Stimulated activated CD4-positive, alpha-beta T cell treated with anti-CD3 and anti-CD28 coated beads, Interleukin-15, amount 100 ng/mL, for 24 hours (primary cell): ENCODE measurements around the gene SLC7A8.
"Not testable (repeated sequence)": the region's sequence is repeated elsewhere in the genome, so short reads cannot be mapped to it uniquely, and the experiment has no call there.

ENCODE experiments used
- DNase-seq: peaks from one replicate; pipeline ENCODE4 v3.0.0-alpha.2; 2020

The SLC7A8 gene

DNA sequence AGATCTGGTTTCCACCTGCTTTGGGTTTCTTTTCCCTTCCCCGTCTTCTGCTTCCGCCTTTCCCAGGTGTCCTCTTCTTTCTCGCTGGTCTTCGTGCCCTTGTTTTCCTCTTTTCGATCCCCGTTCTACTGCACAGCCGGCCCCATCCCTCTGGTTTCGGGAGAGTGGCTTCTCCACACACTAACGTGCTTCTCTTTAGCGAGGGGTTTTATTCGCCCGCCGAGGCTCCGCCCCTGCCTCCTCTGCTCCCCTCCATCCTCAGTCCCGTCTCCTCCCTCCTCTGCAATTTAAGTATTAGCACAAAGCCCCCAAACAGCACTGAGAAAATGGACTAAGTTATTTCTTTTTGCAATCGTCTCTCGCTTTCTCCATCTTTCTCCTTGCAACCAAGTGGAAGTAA is at the start of gene SLC7A8:
TSS of gene SLC7A8 (minus strand) at position 182 of the 400 bp plus-strand sequence. CDS start 746 bp downstream, outside the sequence.
- peak; percentile 47 for DNase-seq

GRCh38 chr14:23232241-23232808 is 48.9 kb upstream of the SLC7A8 start:
- DNase-seq, result not testable (repeated sequence)

GRCh38 chr14:23228812-23229211 is 45.4 kb upstream of the SLC7A8 start:
- no peak for DNase-seq

- no peak for DNase-seq
Observed at GRCh38 chr14:23227566-23227965, 44.1 kb upstream of the SLC7A8 start.

DNA sequence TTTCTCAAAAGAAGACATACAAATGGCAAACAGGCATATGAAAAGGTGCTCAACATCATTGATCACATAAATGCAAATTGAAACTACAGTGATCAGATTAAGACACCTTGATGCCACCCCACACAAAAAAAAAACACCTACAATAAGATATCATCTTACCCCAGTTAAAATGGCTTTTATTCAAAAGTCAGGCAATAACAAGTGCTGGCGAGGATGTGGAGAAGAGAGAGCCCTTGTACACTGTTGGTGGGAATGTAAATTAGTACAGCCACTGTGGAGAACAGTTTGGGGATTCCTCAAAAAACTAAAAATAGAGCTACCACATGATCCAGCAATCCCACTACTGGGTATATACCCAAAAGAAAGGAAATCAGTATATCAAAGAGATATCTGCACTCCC is 41.5 kb upstream of the SLC7A8 start:
- DNase-seq, result not testable (repeated sequence)

DNA sequence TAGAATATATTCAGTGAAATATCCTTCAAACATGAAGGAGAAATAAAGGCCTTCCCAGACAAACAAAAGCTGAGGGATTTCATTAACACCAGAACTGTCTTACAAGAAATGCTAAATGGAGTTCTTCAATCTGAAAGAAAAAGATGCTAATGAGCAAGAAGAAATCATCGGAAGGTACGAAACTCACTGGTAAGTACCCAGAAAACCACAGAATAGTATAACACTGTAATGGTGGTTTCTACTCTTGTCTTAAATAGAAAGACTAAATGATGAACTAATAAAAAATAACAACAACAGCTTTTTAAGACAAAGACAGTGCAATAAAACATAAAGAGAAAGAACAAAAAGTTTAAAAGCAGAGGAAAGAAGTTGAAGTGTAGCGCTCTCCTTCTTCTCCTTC is 35.6 kb upstream of the SLC7A8 start:
- no peak for DNase-seq

DNA sequence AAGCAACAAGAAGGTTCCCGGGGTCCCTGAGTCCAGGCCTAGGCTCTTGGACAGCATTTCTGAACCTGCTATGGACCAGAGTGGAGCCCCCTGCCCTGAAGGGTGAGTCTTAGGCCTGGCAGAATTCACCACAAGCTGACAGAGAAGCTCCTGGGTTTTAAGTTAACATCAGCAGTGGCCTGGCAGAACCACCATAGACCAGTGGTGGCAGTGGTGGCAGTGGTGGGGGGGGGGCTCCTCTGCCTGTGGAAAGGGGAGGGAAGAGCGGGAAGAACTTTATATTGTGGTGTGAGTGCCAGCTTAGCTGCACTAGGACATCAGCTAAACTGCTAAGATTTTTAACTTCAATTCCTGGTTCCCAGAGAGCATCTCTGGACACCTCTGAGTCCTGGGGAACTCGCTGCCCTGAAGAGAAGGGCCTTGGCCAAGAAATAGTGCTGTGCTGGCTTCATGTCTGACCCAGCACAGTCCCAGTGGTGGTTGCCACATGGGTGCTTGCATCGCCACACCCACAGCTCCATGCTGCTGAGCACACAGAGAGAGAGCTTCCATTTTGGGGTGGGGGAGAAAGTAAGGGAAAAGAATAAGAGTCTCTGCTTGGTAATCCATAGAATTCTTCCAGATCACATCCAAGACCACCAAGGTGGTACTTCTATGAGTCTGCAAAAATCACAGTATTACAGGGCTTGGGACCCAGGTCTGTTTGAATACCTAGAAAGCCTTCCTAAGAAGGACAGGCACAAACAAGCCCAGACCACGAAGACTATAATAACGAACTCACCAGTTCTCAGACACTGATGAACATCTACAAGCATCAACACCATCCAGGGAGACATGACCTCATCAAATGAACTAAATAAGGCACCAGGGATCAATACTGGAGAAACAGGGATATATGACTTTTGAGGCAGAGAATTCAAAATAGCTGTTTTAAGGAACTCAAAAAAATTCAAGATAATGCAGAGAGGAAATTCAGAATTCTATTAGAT is 33.9 kb upstream of the SLC7A8 start:
- no peak for DNase-seq

GRCh38 chr14:23215421-23215820 is 32.0 kb upstream of the SLC7A8 start:
- no peak for DNase-seq

DNA sequence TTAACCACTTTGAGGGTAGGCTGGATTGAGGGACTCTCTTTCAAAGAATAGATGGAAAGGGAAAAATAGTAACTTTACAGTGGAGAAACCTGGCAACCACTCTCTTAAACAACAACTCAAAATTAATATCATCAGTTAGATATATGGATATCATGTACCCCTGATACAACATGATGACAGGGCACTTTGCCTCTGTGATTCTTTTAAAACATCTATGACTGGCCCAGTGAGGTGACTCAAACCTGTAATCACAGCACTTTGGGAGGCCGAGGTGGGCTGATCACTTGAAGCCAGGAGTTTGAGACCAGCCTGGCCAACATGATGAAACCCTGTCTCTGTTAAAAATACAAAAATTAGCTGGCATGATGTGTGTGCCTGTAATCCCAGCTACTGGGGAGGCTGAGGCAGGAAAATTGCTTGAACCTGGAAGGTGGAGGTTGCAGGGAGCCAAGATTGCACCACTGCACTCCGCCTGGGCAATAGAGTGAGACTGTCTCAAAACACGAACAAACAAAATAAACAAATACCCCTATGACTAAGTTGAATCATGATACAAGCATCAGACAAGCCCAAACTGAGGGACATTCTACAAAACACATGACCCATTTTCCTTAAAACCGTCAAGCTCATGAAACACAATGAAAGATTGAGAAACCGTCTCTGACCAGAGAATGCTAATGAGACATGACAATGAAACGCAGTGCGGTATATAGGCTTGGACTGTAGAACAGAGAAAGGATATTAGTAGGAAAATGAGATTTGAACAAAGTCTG is 26.4 kb upstream of the SLC7A8 start:
- DNase-seq, result no peak

GRCh38 chr14:23208324-23208723 is 24.9 kb upstream of the SLC7A8 start:
- DNase-seq, result no peak

- DNase-seq, result no peak
Observed at GRCh38 chr14:23207146-23207540, 23.7 kb upstream of the SLC7A8 start.

DNA sequence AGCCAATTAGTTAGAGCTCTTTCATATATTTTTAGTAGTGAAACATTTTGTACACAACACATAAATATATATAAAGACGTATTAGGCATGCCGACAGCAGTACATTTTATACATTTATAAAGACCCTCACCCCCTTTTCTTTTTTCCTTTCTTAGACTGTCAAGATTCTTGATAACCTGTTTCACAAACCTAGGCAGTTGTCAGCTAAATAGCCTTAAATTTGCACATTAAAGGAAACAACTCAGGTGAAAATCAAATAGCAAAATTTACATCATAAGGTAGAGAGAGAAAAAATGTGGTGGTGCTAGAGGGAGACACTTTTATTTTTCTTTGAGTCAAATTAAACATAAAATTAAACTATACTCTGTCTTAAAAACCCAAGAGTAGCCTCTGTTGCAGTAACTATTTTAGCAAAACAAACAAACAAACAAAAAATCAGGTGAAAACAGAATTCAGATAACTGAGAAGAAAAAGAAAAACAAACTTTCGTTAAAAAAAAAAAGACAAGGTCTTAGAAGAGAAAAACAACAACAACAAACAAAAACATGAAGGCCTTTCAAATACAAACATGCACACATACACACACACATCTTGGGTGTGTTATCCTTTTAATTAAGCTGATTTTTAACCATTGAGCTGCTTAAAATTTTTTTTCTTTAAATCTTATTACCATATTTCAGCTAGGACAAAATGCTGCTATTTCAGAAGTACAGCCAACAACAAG is 23.1 kb upstream of the SLC7A8 start:
- no peak for DNase-seq

DNA sequence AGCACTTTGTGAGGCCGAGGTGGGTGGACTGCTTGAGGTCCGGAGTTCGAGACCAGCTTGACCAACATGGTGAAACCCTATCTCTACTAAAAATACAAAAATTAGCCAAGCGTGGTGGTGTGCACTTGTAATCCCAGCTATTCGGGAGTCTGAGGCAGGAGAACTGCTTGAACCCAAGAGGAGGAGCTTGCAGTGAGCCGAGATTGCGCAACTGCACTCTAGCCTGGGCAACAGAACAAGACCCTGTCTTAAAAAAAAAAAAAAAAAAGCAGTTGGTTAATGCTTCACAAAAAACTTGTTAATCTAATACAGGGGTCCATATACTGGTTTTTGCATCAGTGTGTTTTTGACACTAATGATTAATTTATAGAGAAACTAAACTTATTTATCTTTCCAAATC is 18.5 kb upstream of the SLC7A8 start:
- no peak for DNase-seq

- DNase-seq, result not testable (repeated sequence)
Observed at GRCh38 chr14:23199141-23199540, 15.7 kb upstream of the SLC7A8 start.

DNA sequence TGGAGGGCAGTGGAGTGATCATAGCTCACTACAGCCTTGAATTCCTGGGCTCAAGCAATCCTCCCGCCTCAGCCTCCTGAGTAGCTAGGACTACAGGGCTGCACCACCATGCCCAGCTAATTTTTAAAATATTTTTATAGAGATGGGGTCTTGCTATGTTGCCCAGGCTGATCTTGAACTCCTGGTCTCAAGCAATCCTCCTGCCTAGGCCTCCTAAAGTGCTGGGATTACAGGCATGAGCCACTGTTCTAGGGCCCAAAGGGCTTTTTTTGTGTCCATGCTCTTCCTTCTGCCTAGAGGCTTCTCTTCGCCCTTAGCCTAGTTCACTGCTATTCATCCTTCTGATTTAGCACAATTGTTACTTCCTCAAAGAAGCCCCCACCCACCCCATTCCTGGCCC is 13.0 kb upstream of the SLC7A8 start:
- DNase-seq, result not testable (repeated sequence)

GRCh38 chr14:23195552-23196101 is 12.2 kb upstream of the SLC7A8 start:
- DNase-seq, result no peak

DNA sequence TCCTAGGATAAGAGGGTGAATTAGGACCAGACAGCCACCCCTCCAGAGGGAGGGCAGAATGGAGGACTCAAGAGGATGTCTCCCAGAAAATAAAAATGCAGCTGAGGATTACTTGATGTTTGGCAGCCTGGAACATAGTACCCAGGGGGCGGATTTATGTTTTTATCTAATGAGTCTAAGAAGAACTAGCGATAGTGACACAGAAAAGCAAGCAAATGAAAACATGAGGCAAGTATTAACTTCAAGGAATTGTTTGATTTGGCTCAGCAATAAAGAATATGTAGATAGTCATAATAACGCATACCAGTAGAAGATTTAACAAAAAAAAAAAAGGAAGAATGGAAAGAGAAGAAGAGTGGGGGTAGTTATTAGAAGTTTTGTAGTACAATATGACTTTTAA is 10.0 kb upstream of the SLC7A8 start:
- no peak for DNase-seq

DNA sequence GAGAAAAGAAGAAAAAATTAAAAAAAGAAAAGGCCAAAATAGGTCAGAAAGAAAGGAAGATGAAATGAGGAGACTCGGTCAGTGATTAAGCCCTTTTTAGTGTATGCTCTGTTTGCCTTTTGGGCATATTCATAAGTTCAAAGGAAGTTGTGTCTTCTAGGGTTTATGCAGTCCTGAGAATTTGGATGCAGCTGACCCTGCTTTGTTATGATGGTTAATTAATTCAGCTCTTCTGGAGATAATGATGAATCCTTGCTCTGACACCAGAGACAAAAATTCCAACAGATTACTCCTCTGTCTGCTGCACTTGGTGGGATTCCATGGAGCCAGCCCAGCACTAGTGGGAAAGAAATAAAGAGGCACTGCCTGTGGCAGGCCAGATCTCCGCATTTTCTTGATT is 4.5 kb upstream of the SLC7A8 start:
- DNase-seq, result no peak

GRCh38 chr14:23186913-23187654 is 3.6 kb upstream of the SLC7A8 start:
- DNase-seq, result peak; percentile 19

DNA sequence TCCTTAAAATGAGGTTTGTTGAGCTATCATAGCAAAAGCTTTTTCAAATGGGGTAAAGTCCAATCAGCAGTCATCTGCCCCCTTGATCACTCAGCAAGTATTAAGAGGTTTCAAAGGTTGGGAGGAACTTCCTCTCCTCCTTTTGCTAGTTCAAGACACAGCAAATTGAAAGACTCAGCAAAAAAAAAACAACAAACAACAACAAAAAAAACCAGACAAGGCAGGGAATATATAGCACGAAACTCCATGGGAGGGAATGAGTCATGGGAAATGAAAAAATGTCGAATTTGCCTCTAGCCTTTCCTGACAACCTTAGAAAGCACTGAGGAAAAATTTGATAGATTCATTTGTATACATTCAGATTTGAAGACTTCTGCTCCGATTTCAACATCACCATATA is 1.6 kb upstream of the SLC7A8 start:
- no peak for DNase-seq

DNA sequence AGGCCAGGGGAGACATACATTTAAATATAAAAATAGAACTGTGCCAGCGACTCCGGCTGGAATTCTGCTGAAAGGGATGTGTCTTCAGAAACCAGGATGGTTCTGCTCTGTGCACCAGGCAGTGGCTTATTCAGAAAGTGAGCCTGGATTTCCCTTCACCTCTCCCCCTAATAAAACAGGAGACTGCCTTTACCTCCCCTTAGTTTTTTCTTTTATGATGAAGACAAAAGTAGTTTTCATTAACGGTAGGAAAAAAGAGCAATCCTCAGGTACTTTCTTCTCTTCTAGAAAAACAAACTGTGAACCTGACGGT is 346 bp downstream of the SLC7A8 start:
- no peak for DNase-seq
